Sigmoid colon (tissue), 7 donors: Measurements from ENCODE around the gene DDX39A. TPM values are rescaled to one million over a fixed set of nuclear protein-coding genes. Genes with fewer than 3 reads are reported as not detected.

ENCODE experiments used
- DNase-seq: peaks from one replicate; pipeline ENCODE4 v3.0.0-alpha.2; 2019
- H3K27ac ChIP-seq, 4 donors: fragments of 200-600 bp; sonication (generic); one replicate each; pipeline ENCODE4 v1.5.1; 2016 to 2019; ENCODE audit warnings: mild to moderate bottlenecking in 1 of 4
- H3K27me3 ChIP-seq, 3 donors: fragments of 200-600 bp; sonication (generic); one replicate each; pipeline ENCODE4 v1.5.1; 2019; ENCODE audit warnings: mild to moderate bottlenecking in 1 of 3
- H3K36me3 ChIP-seq, 4 donors: fragments of 200-600 bp; sonication (generic); one replicate each; pipeline ENCODE4 v1.5.1; 2016 to 2019
- H3K4me1 ChIP-seq, 4 donors: fragments of 200-600 bp; sonication (generic); one replicate each; pipeline ENCODE4 v1.5.1; 2017 to 2019
- H3K4me3 ChIP-seq, 4 donors: fragments of 200-600 bp; sonication (generic); one replicate each; pipeline ENCODE4 v1.5.1; 2017 to 2019; ENCODE audit warnings: mild to moderate bottlenecking in 2 of 4, moderate library complexity in 1 of 4
- H3K9me3 ChIP-seq, 4 donors: fragments of 200-600 bp in 3 of 4; sonication (generic) in 3 of 4; one replicate each; pipeline versions ENCODE4 v1.5.1 to v1.6.1; 2013 to 2019
- EP300 ChIP-seq, 4 donors: sonication (generic); formaldehyde crosslinking; IDR thresholded peaks; one replicate each; pipeline ENCODE4 v1.6.1; 2017; ENCODE audit warnings: antibody characterized with exemption in 4 of 4
- POLR2A ChIP-seq, 2 donors: fragments of 450-650 bp; IDR thresholded peaks; one replicate each; pipeline ENCODE4 v1.6.1; 2016; ENCODE audit warnings: antibody characterized with exemption in 2 of 2, mild to moderate bottlenecking in 2 of 2, moderate library complexity in 2 of 2
- POLR2AphosphoS5 ChIP-seq, 4 donors: sonication (generic); formaldehyde crosslinking; IDR thresholded peaks; one replicate each; pipeline ENCODE4 v1.6.1; 2017; ENCODE audit warnings: antibody characterized with exemption in 4 of 4
- WGBS, 2 donors: extraction: QIAGEN DNeasy Blood & Tissue Kit; methylation state at CpG; one replicate each; pipeline ENCODE4 v1.1.7; 2013; 5-methylcytosine and 5-hydroxymethylcytosine counted together
- intact Hi-C: fragments of 100-400 bp; cut with DNase I; formaldehyde crosslinking; loops from one replicate; pipeline ENCODE4 v1.15.1; 2023
- polyA plus RNA-seq, 3 donors: library from polyadenylated mRNA; stranded (reverse); fragments of 200-250 nt; gene quantifications; one replicate each; pipeline ENCODE4 v1.2.3, GENCODE V29; 2013
- total RNA-seq, 4 donors: library from RNA; depleted of rRNA; stranded (reverse); fragments of >200 nt; gene quantifications; one replicate each; pipeline ENCODE4 v1.1.0, GENCODE V29; 2016
- TF ChIP-seq, protein P1 (sequence below), 4 experiments: fragments of 450-650 bp in 3 of 4; fragments of 200-600 bp in 1 of 4; IDR thresholded peaks; one replicate each; pipeline ENCODE4 v1.5.1; 2016 to 2019; ENCODE audit warnings: antibody characterized with exemption in 4 of 4, mild to moderate bottlenecking in 3 of 4, moderate library complexity in 2 of 4
- donor health status: healthy with polysubstance abuse.
- donor health status: Bipolar disorder and iron deficiency.
- donor health status: healthy.

The DDX39A gene
- total and polyA plus RNA-seq, 7 donors, result 37.8 to 161 (median 43.6) TPM

- Histone ChIP-seq H3K9me3 (no peaks in the 10 kb centered on the region), H3K4me1 (peaks cover 0 to 38% (median 24%) of the 10 kb centered on the region in 4 donors), H3K27ac (no peak overlapping the region), H3K36me3 (peaks cover 53 to 69% (median 63%) of the 10 kb centered on the region in 4 donors), H3K4me3 (no peak overlapping the region), H3K27me3 (no peaks in the 10 kb centered on the region)
- WGBS, 2 donors, result 85 to 89% methylated on average over 44 of the region's 44 CpGs
- no peak for TF ChIP-seq POLR2AphosphoS5 (IDR thresholded peaks at IDR 0.05)
- no peak for TF ChIP-seq POLR2A (IDR thresholded peaks at IDR 0.05)
- TF ChIP-seq EP300 (IDR thresholded peaks at IDR 0.05), result no peak
- TF ChIP-seq, protein P1, sequence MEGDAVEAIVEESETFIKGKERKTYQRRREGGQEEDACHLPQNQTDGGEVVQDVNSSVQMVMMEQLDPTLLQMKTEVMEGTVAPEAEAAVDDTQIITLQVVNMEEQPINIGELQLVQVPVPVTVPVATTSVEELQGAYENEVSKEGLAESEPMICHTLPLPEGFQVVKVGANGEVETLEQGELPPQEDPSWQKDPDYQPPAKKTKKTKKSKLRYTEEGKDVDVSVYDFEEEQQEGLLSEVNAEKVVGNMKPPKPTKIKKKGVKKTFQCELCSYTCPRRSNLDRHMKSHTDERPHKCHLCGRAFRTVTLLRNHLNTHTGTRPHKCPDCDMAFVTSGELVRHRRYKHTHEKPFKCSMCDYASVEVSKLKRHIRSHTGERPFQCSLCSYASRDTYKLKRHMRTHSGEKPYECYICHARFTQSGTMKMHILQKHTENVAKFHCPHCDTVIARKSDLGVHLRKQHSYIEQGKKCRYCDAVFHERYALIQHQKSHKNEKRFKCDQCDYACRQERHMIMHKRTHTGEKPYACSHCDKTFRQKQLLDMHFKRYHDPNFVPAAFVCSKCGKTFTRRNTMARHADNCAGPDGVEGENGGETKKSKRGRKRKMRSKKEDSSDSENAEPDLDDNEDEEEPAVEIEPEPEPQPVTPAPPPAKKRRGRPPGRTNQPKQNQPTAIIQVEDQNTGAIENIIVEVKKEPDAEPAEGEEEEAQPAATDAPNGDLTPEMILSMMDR (IDR thresholded peaks at IDR 0.05), result no peak
- intact Hi-C loops, result no loop called here
- no peak for DNase-seq
These were observed 8.8 kb downstream of the DDX39A start for GRCh38 chr19:14410091-14411051.

DNA sequence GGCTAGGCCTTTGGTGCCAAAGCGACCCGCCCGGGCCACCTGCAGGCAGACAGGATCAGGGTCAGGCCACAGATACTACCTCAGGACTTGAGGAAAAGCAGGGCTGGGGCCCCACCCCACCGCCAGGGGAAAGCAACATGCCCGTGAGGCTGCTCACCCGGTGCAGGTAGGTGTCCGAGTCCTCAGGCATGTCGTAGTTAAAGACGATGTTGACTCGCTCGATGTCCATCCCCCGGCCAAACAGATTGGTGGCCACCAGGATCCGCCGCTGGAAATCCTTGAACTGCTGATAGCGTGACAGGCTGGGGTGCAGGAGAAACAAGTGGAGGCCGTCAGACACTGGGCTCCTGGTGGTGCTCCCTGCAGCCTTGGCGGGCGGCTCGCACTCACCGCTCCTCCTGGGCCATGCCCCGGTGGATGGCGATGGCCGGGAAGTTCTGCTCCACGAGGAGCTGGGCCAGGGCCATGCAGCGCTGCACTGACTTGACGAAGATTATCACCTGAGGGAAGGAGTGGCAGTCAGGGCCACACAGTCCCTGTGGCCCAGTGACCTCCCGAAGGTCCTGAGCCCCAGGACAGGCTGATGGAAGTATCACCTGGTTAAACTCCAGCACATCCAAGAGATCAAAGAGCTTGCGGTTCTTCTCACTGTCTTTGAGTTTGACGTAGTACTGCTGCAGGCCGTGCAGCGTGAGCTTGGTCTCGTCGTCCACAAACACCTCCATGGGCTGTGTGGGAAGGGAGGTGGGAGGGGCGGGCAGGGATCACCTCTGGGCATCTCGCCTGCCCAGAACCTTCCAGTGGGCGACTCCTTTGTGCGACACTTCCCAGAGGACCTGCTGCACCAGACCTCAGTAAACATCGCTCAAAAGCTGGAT, 9.8 kb downstream of the DDX39A start:
- 84 to 92% methylated on average over 38 of the region's 38 CpGs for WGBS, 2 donors
- Histone ChIP-seq H3K27me3 (no peaks in the 10 kb centered on the region), H3K4me3 (no peak overlapping the region), H3K4me1 (peaks cover 0 to 32% (median 21%) of the 10 kb centered on the region in 4 donors), H3K36me3 (peaks cover 53 to 76% (median 65%) of the 10 kb centered on the region in 4 donors), H3K9me3 (no peaks in the 10 kb centered on the region), H3K27ac (no peak overlapping the region)
- intact Hi-C loops, result loop anchor here (5.0 to 10.0 kb wide), 2 partner anchors 62 to 205 kb away; partner anchors contain the start of gene ADGRL1
- TF ChIP-seq EP300 (IDR thresholded peaks at IDR 0.05) (no peak), POLR2A (IDR thresholded peaks at IDR 0.05) (no peak), POLR2AphosphoS5 (IDR thresholded peaks at IDR 0.05) (no peak)
- TF ChIP-seq, protein P1 (IDR thresholded peaks at IDR 0.05), result no peak
- DNase-seq, result no peak

DNA sequence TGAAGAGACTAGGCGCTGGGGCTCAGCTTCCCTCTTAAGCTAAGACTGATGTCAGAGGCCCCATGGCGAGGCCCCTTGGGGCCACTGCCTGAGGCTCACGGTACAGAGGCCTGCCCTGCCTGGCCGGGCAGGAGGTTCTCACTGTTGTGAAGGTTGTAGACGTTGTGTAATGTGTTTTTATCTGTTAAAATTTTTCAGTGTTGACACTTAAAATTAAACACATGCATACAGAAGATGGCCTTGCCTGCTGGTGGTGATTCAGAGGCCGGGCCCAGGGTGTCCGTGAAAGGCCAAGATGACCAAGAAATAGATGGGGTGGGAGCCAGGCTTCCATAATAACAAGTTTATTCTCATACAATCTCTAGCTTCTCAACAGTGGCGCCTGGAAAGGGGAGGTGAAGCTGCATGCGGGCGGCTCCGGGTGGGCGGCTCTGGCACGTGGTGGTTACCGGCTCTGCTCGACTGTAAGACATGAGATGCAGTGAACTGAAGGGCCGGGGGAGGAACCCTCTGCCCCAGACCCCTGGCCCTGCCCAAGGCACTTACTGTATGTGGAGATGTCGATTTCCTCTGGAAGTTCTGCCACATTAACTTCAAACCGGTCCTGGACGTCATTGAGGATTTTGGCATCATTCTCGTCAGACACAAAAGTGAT, 10.5 kb downstream of the DDX39A start:
- no peak for DNase-seq
- TF ChIP-seq EP300 (IDR thresholded peaks at IDR 0.05), result no peak
- no peak for TF ChIP-seq POLR2A (IDR thresholded peaks at IDR 0.05)
- TF ChIP-seq, protein P1 (IDR thresholded peaks at IDR 0.05), result no peak
- TF ChIP-seq POLR2AphosphoS5 (IDR thresholded peaks at IDR 0.05), result no peak
- intact Hi-C loops, result loop anchor here (5.0 to 10.0 kb wide), 2 partner anchors 61 to 204 kb away; partner anchors contain the start of gene ADGRL1
- Histone ChIP-seq H3K27ac (no peak overlapping the region), H3K9me3 (no peaks in the 10 kb centered on the region), H3K4me3 (no peak overlapping the region), H3K4me1 (peaks cover 0 to 24% (median 14%) of the 10 kb centered on the region in 4 donors), H3K27me3 (no peaks in the 10 kb centered on the region), H3K36me3 (peaks cover 53 to 78% (median 68%) of the 10 kb centered on the region in 4 donors)
- 44 to 73% methylated on average over 20 of the region's 20 CpGs for WGBS, 2 donors
